NCI-H82 treated with DMSO at 0.1 percent for 48 hours (cell line): ENCODE measurements around the gene TNKS1BP1.
"Not testable (repeated sequence)": the region's sequence is repeated elsewhere in the genome, so short reads cannot be mapped to it uniquely, and the experiment has no call there.

ENCODE experiments used
- DNase-seq: peaks from one replicate; lab custom pipeline; 2025; ENCODE audit not compliant: unreplicated experiment; lab: John Stamatoyannopoulos, UW

TNKS1BP1 gene

GRCh38 chr11:57297221-57297620, 27.5 kb downstream of the TNKS1BP1 start:
- no peak for DNase-seq

DNA sequence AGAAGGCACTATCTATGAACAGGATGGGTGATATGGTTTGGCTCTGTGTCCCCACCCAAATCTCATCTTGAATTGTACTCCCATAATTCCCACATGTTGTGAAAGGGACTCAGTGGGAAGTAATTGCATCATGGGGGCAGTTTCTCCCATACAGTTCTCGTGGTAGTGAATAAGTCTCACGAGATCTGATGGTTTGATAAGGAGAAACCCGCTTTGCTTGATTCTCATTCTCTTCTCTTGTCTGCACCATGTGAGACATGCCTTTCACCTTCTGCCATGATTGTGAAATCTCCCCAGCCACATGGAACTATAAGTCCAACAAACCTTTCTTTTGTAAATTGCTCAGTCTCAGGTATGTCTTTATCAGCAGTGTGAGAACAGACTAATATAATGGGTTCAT, 28.5 kb downstream of the TNKS1BP1 start:
- DNase-seq, result not testable (repeated sequence)

DNA sequence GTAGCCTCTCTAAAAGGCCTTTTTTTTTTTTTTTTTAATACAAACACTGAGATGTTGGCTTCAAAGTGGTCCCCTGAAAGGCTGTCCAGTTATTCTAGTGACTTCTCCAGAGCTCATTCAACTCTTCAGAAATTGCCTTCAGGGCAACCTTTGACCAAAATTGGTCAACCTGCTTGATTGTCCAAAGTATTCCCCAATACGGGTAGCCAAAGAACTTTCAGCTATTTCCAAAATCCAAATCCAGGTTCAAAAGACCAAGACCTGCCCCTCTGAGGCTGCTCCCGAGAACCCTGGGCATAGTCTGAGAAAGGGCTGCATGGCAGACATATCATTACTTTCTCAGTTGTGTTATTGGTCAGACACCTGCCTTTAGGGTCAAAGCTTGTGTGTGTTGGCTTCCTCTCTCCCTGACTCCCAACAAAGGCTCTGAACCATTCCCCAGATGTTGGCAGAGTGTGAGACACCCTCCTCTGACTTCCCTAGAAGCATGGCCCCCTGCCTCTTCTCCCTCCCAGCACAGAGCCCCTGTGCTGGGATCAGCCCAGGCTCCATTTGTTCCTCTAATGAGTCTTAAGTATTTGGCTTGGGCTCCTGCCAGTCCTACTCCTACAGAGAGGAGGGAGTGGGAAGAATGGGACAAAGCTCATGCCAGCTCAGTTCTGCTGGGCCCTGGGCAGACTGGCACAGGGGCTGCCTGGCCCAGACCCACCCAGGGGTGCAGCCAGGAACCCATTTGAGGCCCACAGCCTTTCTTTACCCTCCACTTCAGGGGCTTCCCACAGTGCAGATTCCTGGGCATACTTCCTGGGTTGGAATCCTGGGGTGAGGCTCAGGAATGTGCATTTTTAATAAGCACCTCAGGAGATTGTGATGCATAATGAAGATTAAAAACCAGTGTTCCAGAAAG, 30.3 kb downstream of the TNKS1BP1 start:
- no peak for DNase-seq

- DNase-seq, result no peak
Measured at GRCh38 chr11:57290288-57290687, 34.5 kb downstream of the TNKS1BP1 start.

GRCh38 chr11:57288771-57289579, 35.8 kb downstream of the TNKS1BP1 start:
- no peak for DNase-seq

DNA sequence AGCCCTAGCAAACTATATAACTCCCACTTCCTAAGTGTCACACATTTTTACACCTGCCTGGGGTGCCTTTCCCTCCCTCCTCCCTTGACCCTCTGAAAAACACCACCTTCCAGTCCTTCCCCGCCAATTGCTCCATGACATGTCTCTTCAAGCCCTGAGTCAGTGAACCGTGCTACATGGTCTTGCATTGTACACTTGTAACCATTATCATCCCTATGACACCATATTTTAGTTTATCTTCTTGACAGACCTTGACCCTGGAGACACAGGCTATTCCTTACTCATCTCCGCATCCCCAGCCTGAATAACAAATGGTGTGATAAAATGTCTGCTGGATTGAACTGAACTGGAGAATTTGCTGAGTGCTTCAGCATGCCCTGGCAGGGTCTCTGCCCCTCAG, 36.9 kb downstream of the TNKS1BP1 start:
- no peak for DNase-seq

DNA sequence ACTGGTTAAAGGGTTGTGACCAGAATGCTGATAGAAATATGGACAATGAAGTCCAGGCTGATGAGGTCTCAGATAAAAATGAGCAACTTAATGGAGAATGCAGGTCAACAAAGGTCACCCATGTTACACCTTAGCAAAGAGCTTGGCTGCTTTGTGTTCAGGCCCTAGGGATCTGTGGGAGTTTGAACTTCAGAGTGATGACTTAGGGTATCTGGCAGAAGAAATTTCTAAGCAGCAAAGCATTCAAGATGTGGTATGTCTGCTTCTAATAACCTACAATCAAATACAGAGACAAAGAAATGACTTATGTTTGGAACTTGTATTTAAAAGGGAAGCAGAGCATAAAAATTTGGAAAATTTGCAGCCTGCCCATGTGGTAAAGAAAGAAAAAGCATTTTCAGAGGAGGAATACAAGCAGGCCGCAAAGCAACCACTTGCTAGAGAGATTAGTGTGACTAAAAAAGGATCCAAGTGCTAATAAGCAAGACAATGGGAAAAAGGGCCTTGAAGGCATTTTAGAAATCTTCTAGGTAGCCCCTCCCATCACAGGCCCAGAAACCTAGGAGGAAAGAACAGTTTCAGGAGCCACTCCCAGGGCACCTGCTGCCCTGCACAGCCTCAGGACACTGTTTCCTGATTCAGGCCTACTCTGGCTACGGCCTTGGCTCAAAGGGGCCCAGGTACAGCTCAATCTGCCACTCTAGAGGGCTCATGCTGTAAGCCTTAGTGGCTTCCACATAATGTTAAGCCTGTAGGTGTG, 41.3 kb downstream of the TNKS1BP1 start:
- DNase-seq, result no peak

DNA sequence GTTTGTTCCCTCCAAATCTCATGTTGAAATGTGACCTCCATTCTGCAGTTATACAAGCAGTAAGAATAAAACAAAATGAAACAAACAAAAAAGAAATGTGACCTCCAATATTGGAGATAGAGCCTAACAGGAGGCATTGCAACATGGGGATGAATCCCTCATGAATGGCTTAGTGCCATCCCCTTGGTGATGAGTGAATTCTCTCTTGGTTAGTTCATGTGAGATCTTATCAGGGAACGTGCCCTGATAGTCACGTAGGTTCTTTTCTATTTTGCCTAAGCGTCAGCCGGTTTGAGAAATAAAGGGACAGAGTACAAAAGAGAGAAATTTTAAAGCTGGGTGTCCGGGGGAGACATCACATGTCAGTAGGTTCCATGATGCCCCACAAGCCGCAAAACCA, 43.2 kb downstream of the TNKS1BP1 start:
- not testable (repeated sequence) for DNase-seq

- no peak for DNase-seq
Measured at GRCh38 chr11:57279116-57279515, 45.6 kb downstream of the TNKS1BP1 start.

DNA sequence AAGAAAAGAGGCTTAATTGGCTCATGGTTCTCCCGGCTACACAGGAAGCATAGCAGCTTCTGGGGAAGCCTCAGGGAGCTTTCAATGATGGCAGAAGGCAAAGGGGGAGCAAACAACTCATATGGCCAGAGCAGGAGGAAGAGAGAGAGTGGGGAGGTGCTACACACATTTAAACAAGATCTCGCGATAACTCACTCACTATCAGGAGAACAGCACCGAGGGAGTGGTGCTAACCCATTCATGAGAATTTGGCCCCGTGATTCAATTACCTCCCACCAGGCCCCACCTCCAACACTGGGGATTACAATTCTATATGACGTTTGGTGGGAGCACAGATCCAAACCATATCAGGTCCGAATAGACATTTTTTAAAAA, 46.0 kb downstream of the TNKS1BP1 start:
- no peak for DNase-seq

DNA sequence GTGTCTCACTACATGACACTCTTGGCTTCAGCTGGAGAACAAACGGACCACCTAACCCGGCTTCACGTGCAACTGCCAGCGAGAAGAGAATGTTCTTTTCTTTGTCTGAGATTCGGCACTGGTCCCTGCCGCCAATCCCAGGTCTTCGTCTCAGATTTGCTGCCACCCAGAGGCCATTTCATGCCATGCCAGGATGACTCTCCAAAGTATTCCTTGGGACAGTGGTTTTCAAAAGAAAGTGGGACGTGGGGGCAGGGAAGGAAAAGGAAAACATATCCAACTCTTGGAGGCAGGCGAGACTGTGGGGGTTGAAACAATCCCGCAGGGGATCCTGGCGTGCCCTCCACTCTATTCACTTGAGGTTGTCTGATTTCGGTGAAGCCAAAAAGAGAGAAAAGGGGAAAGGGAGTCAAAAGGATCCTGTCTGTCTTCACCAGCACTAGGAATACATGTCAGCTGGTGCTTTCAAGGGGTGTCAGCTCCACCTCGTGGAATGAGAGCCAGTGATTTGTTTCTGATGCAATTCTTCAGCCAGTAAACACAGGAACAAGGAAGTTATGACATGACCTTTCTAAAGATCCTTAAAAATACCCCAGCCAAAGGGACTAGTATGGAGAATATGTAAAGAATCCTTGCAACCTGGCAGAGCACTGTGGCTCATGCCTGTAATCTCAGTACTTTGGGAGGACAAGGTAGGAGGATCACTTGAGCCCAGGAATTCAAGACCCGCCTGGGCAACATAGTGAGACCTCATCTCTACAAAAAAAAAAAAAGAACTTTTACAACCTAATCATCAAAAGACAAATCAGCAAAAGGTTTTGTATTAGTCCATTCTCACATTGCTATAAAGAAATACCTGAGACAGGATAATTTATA, 46.7 kb downstream of the TNKS1BP1 start:
- DNase-seq, result peak; percentile 35

GRCh38 chr11:57276971-57277675, 47.6 kb downstream of the TNKS1BP1 start:
- peak; percentile 27 for DNase-seq

DNA sequence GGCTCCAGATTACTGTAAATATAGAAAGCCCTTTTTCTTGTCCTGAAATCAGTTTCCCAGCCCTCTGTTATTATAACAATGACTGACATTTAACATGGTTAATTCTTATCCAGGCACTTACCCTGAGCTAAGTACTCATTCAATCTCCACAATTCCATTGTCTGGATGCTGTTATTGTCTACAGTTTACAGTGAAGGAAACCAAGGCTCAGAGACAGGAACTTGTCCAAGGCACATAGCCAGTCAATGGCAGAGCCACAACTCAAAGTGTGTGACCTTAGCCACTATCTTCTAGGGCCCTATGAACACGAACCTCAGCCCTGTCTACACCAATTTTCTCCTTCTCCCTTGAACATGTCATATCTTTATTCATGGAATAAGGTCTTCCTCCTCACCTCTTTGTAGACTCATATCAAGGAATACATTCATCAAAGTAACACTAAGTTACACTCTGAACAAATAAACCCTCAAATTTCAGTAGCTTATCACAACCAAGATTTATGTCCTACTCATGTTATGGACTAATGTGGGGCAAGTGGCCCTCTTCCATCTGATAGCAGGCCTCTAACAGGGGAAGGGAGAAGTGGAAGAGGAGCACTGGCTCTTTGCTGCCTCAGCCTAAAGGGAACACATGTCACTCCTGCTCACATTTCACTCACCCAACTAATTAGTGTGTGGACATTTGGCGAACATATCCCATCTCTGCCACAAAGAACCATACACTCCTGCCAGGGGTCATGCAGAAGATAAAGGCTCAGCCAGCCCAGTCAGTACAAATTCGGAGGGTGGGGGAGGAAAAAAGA, 48.4 kb downstream of the TNKS1BP1 start:
- DNase-seq, result no peak

- DNase-seq, result no peak
Measured at GRCh38 chr11:57275582-57275981, 49.2 kb downstream of the TNKS1BP1 start.

- no peak for DNase-seq
Measured at GRCh38 chr11:57274904-57275498, 49.8 kb downstream of the TNKS1BP1 start.

DNA sequence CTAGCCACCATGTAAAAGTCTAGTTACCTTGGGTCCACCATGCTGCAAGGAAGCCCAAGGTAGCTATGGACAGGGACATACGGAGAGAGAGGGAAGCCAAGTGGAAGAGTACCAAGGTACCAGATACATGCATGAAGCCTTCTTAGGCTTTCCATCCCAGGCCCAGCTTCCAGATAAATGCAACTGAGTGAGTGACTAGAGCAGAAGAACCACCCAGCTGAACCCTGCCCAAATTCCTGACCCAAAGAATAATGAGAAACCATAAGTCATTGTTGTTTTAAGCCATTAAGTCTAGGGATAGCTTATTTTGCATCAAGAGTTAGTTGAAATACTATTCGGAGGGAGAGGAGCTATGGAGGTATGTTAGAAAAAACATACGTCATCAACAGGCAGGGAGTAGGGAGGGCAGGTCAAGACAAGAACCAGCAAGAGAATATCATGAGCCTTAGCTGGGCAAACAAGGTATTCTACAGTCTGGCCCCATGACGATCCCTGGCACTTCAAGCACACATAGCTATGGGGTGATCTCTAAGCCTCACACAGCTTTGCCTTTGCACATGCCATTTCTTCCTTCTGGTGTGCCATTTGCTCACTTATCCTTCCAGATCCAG, 51.2 kb downstream of the TNKS1BP1 start:
- no peak for DNase-seq

DNA sequence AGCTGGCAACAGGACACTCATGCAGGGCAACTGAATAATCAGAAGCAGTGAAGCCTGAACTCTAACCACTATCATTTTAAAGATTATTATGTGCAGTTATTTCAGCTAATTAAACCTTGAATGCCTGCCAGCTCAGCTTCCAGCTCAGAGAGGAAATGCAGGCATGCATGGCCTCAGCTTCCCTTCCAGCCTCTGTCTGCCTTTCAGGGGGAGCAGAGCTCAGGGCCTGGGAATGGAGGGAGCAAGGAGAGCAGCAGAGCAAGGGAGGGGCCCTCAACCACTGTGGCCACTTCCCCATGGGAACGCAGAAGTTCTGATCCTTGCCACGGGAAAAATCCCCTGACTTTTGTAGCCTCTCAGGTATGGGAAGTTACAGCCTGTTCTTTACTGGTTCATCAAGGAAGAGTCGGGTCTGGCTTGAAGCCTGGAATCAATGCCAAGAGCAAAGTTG, 55.2 kb downstream of the TNKS1BP1 start:
- DNase-seq, result no peak

- no peak for DNase-seq
Measured at GRCh38 chr11:57266157-57266556, 58.6 kb downstream of the TNKS1BP1 start.
